OCI-LY3 (cell line): ENCODE data around the gene GSG1L.

Experiments used
- H2AFZ ChIP-seq: fragments of 200-600, 300-600 bp; shearing (Covaris generic); 2 replicates; pipeline ENCODE4 v1.6.0; 2014; ENCODE audit warnings: antibody characterized with exemption, low read depth, low read length
- H3K27ac ChIP-seq: fragments of 200-600, 300-600 bp; sonication (generic); 2 replicates; pipeline ENCODE4 v1.5.1; 2014; ENCODE audit warnings: mild to moderate bottlenecking, low read length, moderate library complexity, mixed read lengths
- H3K27me3 ChIP-seq: fragments of 200-600, 300-600 bp; sonication (generic); 2 replicates; pipeline ENCODE4 v1.6.1; 2014; ENCODE audit warnings: low read depth, low read length, mixed read lengths
- H3K36me3 ChIP-seq: fragments of 200-600, 300-600 bp; sonication (generic); replicated peaks from 2 replicates; pipeline ENCODE3; 2014; ENCODE audit warnings: low read depth, low read length, mixed read lengths
- H3K4me1 ChIP-seq: fragments of 300-600, 200-600 bp; sonication (generic); 2 replicates; pipeline ENCODE4 v1.6.1; 2014; ENCODE audit warnings: low read length, mixed read lengths
- H3K4me2 ChIP-seq: fragments of 200-600, 300-600 bp; sonication (generic); 2 replicates; pipeline ENCODE4 v1.6.1; 2014; ENCODE audit warnings: low read length, mixed read lengths
- H3K4me3 ChIP-seq: fragments of 300-600, 200-600 bp; sonication (generic); 2 replicates; pipeline ENCODE4 v1.5.1; 2014; ENCODE audit warnings: antibody characterized with exemption, mild to moderate bottlenecking, low read length, moderate library complexity
- H3K79me2 ChIP-seq: fragments of 300-600, 200-600 bp; shearing (Covaris generic); 2 replicates; pipeline ENCODE4 v1.6.1; 2014; ENCODE audit warnings: mild to moderate bottlenecking, low read length, mixed read lengths
- H3K9ac ChIP-seq: fragments of 300-600, 200-600 bp; shearing (Covaris generic); 2 replicates; pipeline ENCODE4 v1.6.0; 2014; ENCODE audit warnings: mild to moderate bottlenecking, low read length, moderate library complexity
- H3K9me3 ChIP-seq: fragments of 200-600, 300-600 bp; shearing (Covaris generic); 2 replicates; pipeline ENCODE4 v1.6.1; 2014; ENCODE audit warnings: low read length, mixed read lengths; ENCODE audit not compliant: insufficient read depth
- H4K20me1 ChIP-seq: fragments of 200-600, 300-600 bp; sonication (generic); 2 replicates; pipeline ENCODE4 v1.6.1; 2016; ENCODE audit warnings: low read length, mixed read lengths; ENCODE audit not compliant: insufficient read depth
- CTCF ChIP-seq: fragments of 200-600, 300-600 bp; sonication (generic); IDR thresholded peaks from 2 replicates; pipeline ENCODE4 v1.5.1; 2014; ENCODE audit warnings: antibody characterized with exemption, low read length, low read depth
- EZH2phosphoT487 ChIP-seq: fragments of 200-600 bp; shearing (Covaris generic); IDR thresholded peaks from 2 replicates; pipeline ENCODE4 v1.6.1; 2018; ENCODE audit warnings: antibody characterized with exemption, mixed run types, low read depth

GSG1L gene

GRCh38 chr16:27770271-27771196, 293.0 kb downstream of the GSG1L start:
- Histone ChIP-seq H3K27ac (no peak overlapping the region), H3K4me1 (no peaks in the 10 kb centered on the region), H3K4me3 (no peak overlapping the region), H3K27me3 (no peaks in the 10 kb centered on the region), H3K9me3 (no peaks in the 10 kb centered on the region), H3K79me2 (no peaks in the 10 kb centered on the region), H4K20me1 (no peaks in the 10 kb centered on the region), H3K36me3 (no peaks in the 10 kb centered on the region), H3K4me2 (no peak overlapping the region), H2AFZ (no peak overlapping the region), H3K9ac (no peak overlapping the region)
- no peak for TF ChIP-seq CTCF
- TF ChIP-seq EZH2phosphoT487 = no peak

- H3K79me2 ChIP-seq = no peaks in the 10 kb centered on the region
- H2AFZ ChIP-seq = no peak overlapping the region
- H4K20me1 ChIP-seq = no peaks in the 10 kb centered on the region
- no peaks in the 10 kb centered on the region for H3K9me3 ChIP-seq
- no peak overlapping the region for H3K4me3 ChIP-seq
- H3K4me2 ChIP-seq = no peak overlapping the region
- no peaks in the 10 kb centered on the region for H3K36me3 ChIP-seq
- H3K4me1 ChIP-seq = no peaks in the 10 kb centered on the region
- no peaks in the 10 kb centered on the region for H3K27me3 ChIP-seq
- no peak overlapping the region for H3K9ac ChIP-seq
- TF ChIP-seq CTCF (no peak), EZH2phosphoT487 (no peak)
- no peak overlapping the region for H3K27ac ChIP-seq
Measured at GRCh38 chr16:27769561-27770255, 293.8 kb downstream of the GSG1L start.

- Histone ChIP-seq H2AFZ (no peak overlapping the region), H3K4me1 (no peaks in the 10 kb centered on the region), H3K27me3 (no peaks in the 10 kb centered on the region), H3K27ac (no peak overlapping the region), H3K4me2 (no peak overlapping the region), H3K9ac (no peak overlapping the region), H3K36me3 (no peaks in the 10 kb centered on the region), H3K4me3 (no peak overlapping the region), H3K9me3 (no peaks in the 10 kb centered on the region), H3K79me2 (no peaks in the 10 kb centered on the region), H4K20me1 (no peaks in the 10 kb centered on the region)
- no peak for TF ChIP-seq CTCF
- no peak for TF ChIP-seq EZH2phosphoT487
Measured at GRCh38 chr16:27768651-27769272, 294.8 kb downstream of the GSG1L start.
